ENCODE results near the gene SAFB. TPM values are rescaled to one million over a fixed set of nuclear protein-coding genes. Genes with fewer than 3 reads are reported as not detected.

The SAFB gene
- polyA plus RNA-seq, 2 of the 4 experiments (the other 2 are of a cell fraction): 55.0 to 74.0 TPM

DNA sequence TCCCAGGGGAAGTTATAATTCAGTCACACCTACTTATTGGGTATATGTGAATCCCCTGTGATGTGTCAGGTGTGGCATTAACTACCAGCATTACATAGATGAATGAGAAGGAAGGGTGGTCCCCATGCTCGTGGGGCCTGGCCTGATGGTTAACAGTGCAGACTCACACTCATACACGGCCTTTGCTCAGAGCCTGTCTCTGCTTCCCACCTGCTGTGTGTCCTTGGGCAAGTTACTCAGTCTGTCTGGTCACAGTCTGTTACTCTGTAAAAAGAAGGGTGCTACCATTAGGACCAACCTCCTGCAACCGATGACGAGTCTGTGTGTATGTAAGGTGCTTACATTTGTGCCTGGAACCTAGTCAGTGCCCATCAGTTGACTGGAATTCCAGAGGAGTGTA lies 23.8 kb downstream of the SAFB start:
- POLR2A ChIA-PET: no interaction called here

DNA sequence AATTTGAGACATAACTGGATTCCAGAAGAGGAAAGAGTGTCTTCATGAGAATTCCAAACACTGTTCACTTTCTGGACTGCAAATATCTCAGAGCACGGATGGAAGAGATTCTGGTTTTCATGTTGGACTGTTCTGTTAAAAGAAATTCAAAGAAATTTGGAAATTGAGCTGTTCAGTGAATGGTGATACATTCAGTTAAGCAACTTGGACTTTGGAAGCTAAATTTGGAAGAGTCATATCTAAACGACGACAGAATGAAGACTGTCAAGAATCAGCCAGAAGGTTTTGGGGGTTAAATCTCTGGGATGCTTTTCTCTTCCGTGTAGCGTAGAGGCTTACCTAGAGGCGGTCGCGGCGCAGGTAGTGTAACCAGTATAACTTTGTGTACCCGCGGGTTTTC lies 25.6 kb downstream of the SAFB start:
- Histone ChIP-seq H3K4me2 (no peak overlapping the region), H3K4me3 (no peak overlapping the region), H3K27ac (no peak overlapping the region), H3K4me1 (no peaks in the 10 kb centered on the region), H3K9me3 (no peaks in the 10 kb centered on the region)
- FAIRE-seq (no peak), ATAC-seq (no peak), DNase-seq (ENCODE audit: low read depth in 1 of 2, low spot score in 1 of 2) (no peak)
- CTCF ChIA-PET: no interaction called here
- TF ChIP-seq SREBF2 (IDR thresholded peaks at IDR 0.05): no peak
- no peak for TF ChIP-seq HDAC2 (IDR thresholded peaks at IDR 0.05)
- no peak for TF ChIP-seq CHD4 (IDR thresholded peaks at IDR 0.05; ENCODE audit: borderline replicate concordance)
- no peak for TF ChIP-seq HOXB13 (CRISPR knock-in tag; IDR thresholded peaks at IDR 0.05; ENCODE audit: low read depth)
- no peak for TF ChIP-seq NPAS2 (CRISPR knock-in tag; IDR thresholded peaks at IDR 0.05; ENCODE audit: borderline replicate concordance)
- TF ChIP-seq RAD21 (conservative IDR thresholded peaks at IDR 0.05 in 1 of 2, IDR thresholded peaks at IDR 0.05 in 1 of 2): no peak
- no peak for TF ChIP-seq NR3C1 (IDR thresholded peaks at IDR 0.05)
- no peak for TF ChIP-seq HOXA7 (CRISPR knock-in tag; IDR thresholded peaks at IDR 0.05)
- TF ChIP-seq KDM1A (IDR thresholded peaks at IDR 0.05; ENCODE audit: low read depth): no peak
- no peak for TF ChIP-seq TFCP2L1 (CRISPR knock-in tag; IDR thresholded peaks at IDR 0.05)
- TF ChIP-seq, protein P1, sequence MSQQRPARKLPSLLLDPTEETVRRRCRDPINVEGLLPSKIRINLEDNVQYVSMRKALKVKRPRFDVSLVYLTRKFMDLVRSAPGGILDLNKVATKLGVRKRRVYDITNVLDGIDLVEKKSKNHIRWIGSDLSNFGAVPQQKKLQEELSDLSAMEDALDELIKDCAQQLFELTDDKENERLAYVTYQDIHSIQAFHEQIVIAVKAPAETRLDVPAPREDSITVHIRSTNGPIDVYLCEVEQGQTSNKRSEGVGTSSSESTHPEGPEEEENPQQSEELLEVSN (IDR thresholded peaks at IDR 0.05; ENCODE audit: borderline replicate concordance, low read depth): no peak
- TF ChIP-seq, protein P2, sequence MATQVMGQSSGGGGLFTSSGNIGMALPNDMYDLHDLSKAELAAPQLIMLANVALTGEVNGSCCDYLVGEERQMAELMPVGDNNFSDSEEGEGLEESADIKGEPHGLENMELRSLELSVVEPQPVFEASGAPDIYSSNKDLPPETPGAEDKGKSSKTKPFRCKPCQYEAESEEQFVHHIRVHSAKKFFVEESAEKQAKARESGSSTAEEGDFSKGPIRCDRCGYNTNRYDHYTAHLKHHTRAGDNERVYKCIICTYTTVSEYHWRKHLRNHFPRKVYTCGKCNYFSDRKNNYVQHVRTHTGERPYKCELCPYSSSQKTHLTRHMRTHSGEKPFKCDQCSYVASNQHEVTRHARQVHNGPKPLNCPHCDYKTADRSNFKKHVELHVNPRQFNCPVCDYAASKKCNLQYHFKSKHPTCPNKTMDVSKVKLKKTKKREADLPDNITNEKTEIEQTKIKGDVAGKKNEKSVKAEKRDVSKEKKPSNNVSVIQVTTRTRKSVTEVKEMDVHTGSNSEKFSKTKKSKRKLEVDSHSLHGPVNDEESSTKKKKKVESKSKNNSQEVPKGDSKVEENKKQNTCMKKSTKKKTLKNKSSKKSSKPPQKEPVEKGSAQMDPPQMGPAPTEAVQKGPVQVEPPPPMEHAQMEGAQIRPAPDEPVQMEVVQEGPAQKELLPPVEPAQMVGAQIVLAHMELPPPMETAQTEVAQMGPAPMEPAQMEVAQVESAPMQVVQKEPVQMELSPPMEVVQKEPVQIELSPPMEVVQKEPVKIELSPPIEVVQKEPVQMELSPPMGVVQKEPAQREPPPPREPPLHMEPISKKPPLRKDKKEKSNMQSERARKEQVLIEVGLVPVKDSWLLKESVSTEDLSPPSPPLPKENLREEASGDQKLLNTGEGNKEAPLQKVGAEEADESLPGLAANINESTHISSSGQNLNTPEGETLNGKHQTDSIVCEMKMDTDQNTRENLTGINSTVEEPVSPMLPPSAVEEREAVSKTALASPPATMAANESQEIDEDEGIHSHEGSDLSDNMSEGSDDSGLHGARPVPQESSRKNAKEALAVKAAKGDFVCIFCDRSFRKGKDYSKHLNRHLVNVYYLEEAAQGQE (IDR thresholded peaks at IDR 0.05): no peak
- no peak for TF ChIP-seq SMC3 (IDR thresholded peaks at IDR 0.05)
- TF ChIP-seq PHF8 (IDR thresholded peaks at IDR 0.05; ENCODE audit: borderline replicate concordance, low read depth): no peak
- 97% methylated on average over 11 of the region's 11 CpGs for WGBS (ENCODE audit: missing lambda C conversion rate)
- POLR2A ChIA-PET: no interaction called here

More for the DNA sequence above, 23.8 kb downstream of the SAFB start:
- no peak overlapping the region for H3K27ac ChIP-seq
- H3K4me1 ChIP-seq: 0 out of 3 replicates have a peak, but pooled peaks cover 6% of the 10 kb centered on the region
- no peak for DNase-seq (ENCODE audit: low read depth in 1 of 2, low spot score in 1 of 2)
- ATAC-seq: no peak
- TF ChIP-seq, protein P3, sequence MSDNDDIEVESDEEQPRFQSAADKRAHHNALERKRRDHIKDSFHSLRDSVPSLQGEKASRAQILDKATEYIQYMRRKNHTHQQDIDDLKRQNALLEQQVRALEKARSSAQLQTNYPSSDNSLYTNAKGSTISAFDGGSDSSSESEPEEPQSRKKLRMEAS (IDR thresholded peaks at IDR 0.05): no peak
- TF ChIP-seq, protein P4, sequence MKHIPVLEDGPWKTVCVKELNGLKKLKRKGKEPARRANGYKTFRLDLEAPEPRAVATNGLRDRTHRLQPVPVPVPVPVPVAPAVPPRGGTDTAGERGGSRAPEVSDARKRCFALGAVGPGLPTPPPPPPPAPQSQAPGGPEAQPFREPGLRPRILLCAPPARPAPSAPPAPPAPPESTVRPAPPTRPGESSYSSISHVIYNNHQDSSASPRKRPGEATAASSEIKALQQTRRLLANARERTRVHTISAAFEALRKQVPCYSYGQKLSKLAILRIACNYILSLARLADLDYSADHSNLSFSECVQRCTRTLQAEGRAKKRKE (CRISPR knock-in tag; IDR thresholded peaks at IDR 0.05; ENCODE audit: low read depth): no peak
- TF ChIP-seq RCOR1 (IDR thresholded peaks at IDR 0.05; ENCODE audit: low read depth, low read length) (no peak), NFE2L2 (conservative IDR thresholded peaks at IDR 0.05; ENCODE audit: low read length) (no peak)
- no peak for FAIRE-seq
- H3K4me3 ChIP-seq: no peak overlapping the region
- H3K9me3 ChIP-seq: no peaks in the 10 kb centered on the region
- 96% methylated on average over 4 of the region's 4 CpGs for WGBS (ENCODE audit: missing lambda C conversion rate)
- CTCF ChIA-PET: no interaction called here
- H3K4me2 ChIP-seq: no peak overlapping the region

DNA sequence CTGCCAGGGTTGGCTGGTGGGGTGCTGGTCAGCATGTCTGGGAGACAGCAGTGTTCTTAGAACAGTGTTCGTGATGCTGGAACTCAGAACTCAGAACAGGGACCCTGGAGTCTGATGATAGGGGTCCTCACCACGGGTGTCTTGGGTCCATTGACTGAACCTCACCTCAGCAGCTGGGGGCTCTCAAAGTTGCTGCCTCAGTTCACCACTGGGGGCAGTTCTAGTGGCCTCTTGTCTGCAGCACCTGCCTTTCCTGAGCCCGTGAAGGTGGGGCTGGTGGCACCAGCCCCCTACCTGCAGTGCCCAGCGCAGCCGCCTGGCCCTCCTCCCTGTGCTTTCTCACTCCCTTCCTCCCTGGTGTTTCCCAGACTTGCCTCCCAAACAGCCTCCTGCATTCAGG lies 28.5 kb downstream of the SAFB start:
- CTCF ChIA-PET: no interaction called here
- POLR2A ChIA-PET: no interaction called here
- Histone ChIP-seq H3K27ac (no peak overlapping the region), H3K4me1 (no peaks in the 10 kb centered on the region), H3K4me2 (no peak overlapping the region), H3K4me3 (no peak overlapping the region), H3K9me3 (no peaks in the 10 kb centered on the region)
- DNase-seq (ENCODE audit: low read depth in 1 of 2, low spot score in 1 of 2): no peak
- TF ChIP-seq, protein P3 (IDR thresholded peaks at IDR 0.05): no peak
- TF ChIP-seq NR3C1 (IDR thresholded peaks at IDR 0.05) (no peak), RARB (CRISPR knock-in tag; IDR thresholded peaks at IDR 0.05) (no peak), TP53 (CRISPR knock-in tag; IDR thresholded peaks at IDR 0.05) (no peak), NPAS2 (CRISPR knock-in tag; IDR thresholded peaks at IDR 0.05; ENCODE audit: borderline replicate concordance) (no peak)
- TF ChIP-seq, protein P5, sequence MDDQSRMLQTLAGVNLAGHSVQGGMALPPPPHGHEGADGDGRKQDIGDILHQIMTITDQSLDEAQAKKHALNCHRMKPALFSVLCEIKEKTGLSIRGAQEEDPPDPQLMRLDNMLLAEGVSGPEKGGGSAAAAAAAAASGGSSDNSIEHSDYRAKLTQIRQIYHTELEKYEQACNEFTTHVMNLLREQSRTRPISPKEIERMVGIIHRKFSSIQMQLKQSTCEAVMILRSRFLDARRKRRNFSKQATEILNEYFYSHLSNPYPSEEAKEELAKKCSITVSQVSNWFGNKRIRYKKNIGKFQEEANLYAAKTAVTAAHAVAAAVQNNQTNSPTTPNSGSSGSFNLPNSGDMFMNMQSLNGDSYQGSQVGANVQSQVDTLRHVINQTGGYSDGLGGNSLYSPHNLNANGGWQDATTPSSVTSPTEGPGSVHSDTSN (IDR thresholded peaks at IDR 0.05): no peak
- no peak for FAIRE-seq
- WGBS (ENCODE audit: missing lambda C conversion rate): 95% methylated on average over 4 of the region's 5 CpGs
- ATAC-seq: no peak
